K562 (cell line): ENCODE data around the gene DTNBP1. TPM values are rescaled to one million over a fixed set of nuclear protein-coding genes. Genes with fewer than 3 reads are reported as not detected.
A peak's percentile ranks its signal among the peaks of the same experiment; 100 is the strongest.

ENCODE experiments used
- AFF1 ChIP-seq, 2 experiments: fragments of 450-650 bp; IDR thresholded peaks; 2 replicates each; pipeline ENCODE4 v1.6.1; 2018; ENCODE audit warnings: mild to moderate bottlenecking in 2 of 2, low read depth in 1 of 2; ENCODE audit not compliant: partially characterized antibody in 2 of 2
- ASH1L ChIP-seq: fragments of 450-650 bp; IDR thresholded peaks from 2 replicates; pipeline ENCODE4 v1.6.1; 2018; ENCODE audit warnings: borderline replicate concordance, mild to moderate bottlenecking, low read depth; ENCODE audit not compliant: partially characterized antibody
- ATF4 ChIP-seq: fragments of 450-650 bp; formaldehyde crosslinking; IDR thresholded peaks from 2 replicates; pipeline ENCODE4 v1.4.0; 2022; ENCODE audit warnings: mild to moderate bottlenecking, moderate library complexity
- BRCA1 ChIP-seq, 2 experiments: fragments of 450-650 bp in 1 of 2; sonication (generic) in 1 of 2; formaldehyde crosslinking in 1 of 2; IDR thresholded peaks; 2 replicates each; pipeline versions ENCODE4 v1.5.0 to v1.6.1; 2017 to 2020; ENCODE audit warnings: mild to moderate bottlenecking in 1 of 2, missing genetic modification reagents in 1 of 2
- CBX3 ChIP-seq, 2 experiments: IDR thresholded peaks; 1 replicate in 1 of 2; 2 replicates in 1 of 2; pipeline ENCODE4 v1.6.1; 2012; ENCODE audit warnings: inconsistent platforms in 2 of 2, low read length in 2 of 2, borderline replicate concordance in 1 of 2, control low read depth in 1 of 2
- E2F3 ChIP-seq: fragments of 250-450 bp; sonication (Bioruptor Pico); IDR thresholded peaks from 2 replicates; pipeline ENCODE4 v1.4.0; 2020; ENCODE audit warnings: mild to moderate bottlenecking
- EP400 ChIP-seq: fragments of 450-650 bp; IDR thresholded peaks from 2 replicates; pipeline ENCODE4 v1.6.1; 2017; ENCODE audit warnings: antibody characterized with exemption, mild to moderate bottlenecking, moderate library complexity
- HES1 ChIP-seq: fragments of 450-650 bp; IDR thresholded peaks from 2 replicates; pipeline ENCODE4 v1.6.1; 2016; ENCODE audit warnings: low read depth, mild to moderate bottlenecking, moderate library complexity
- JUN ChIP-seq, 2 experiments: sonication (generic) in 1 of 2; formaldehyde crosslinking in 1 of 2; IDR thresholded peaks; 2 replicates each; pipeline versions ENCODE4 v1.6.1 to v1.8.0; 2012 to 2022; ENCODE audit warnings: borderline replicate concordance in 2 of 2, mild to moderate bottlenecking in 2 of 2, improper control_type of control experiment in 1 of 2, low read depth in 1 of 2, low read length in 1 of 2, missing genetic modification reagents in 1 of 2
- KDM5B ChIP-seq: fragments of 200-600 bp; sonication (generic); IDR thresholded peaks from 2 replicates; pipeline ENCODE4 v1.6.1; 2012; ENCODE audit warnings: low read depth, mild to moderate bottlenecking, moderate library complexity, low read length, control low read depth, inconsistent platforms; ENCODE audit not compliant: insufficient replicate concordance
- MAZ ChIP-seq, 2 experiments: fragments of 450-650 bp in 1 of 2; sonication (generic) in 1 of 2; formaldehyde crosslinking; IDR thresholded peaks in 1 of 2; conservative IDR thresholded peaks in 1 of 2; 2 replicates each; pipeline versions ENCODE4 v1.4.0 to v1.5.0; 2020; ENCODE audit warnings: mild to moderate bottlenecking in 1 of 2, missing genetic modification reagents in 1 of 2
- MYC ChIP-seq, 2 experiments: fragments of 250-450 bp in 1 of 2; sonication (Bioruptor Pico) in 1 of 2; IDR thresholded peaks; 2 replicates each; pipeline versions ENCODE4 v1.5.1 to v1.6.1; 2012 to 2021; ENCODE audit warnings: low read depth in 2 of 2, borderline replicate concordance in 1 of 2, improper control_type of control experiment in 1 of 2, low read length in 1 of 2, mild to moderate bottlenecking in 1 of 2, moderate library complexity in 1 of 2
- NCOA1 ChIP-seq: fragments of 450-650 bp; IDR thresholded peaks from 2 replicates; pipeline ENCODE4 v1.6.1; 2016; ENCODE audit warnings: low read depth
- TEAD4 ChIP-seq, 2 experiments: sonication (generic) in 1 of 2; formaldehyde crosslinking in 1 of 2; IDR thresholded peaks; 2 replicates each; pipeline versions ENCODE4 v1.6.1 to v1.8.0; 2012 to 2022; ENCODE audit warnings: borderline replicate concordance in 1 of 2, inconsistent platforms in 1 of 2, low read length in 1 of 2, mild to moderate bottlenecking in 1 of 2, missing genetic modification reagents in 1 of 2
- ZNF639 ChIP-seq, 2 experiments: fragments of 200-800 bp in 1 of 2; sonication (Bioruptor generic) in 1 of 2; sonication (generic) in 1 of 2; formaldehyde crosslinking in 1 of 2; IDR thresholded peaks in 1 of 2; conservative IDR thresholded peaks in 1 of 2; 2 replicates each; pipeline versions ENCODE4 v1.5.0 to v1.6.1; 2016 to 2020; ENCODE audit warnings: missing compliant biosample characterization in 1 of 2, missing genetic modification characterization in 1 of 2, missing genetic modification reagents in 1 of 2
- ZSCAN29 ChIP-seq: fragments of 450-650 bp; IDR thresholded peaks from 2 replicates; pipeline ENCODE4 v1.6.1; 2017
- polyA plus RNA-seq, 8 experiments: library from polyadenylated mRNA; depleted of rRNA in 4 of 8; stranded (reverse) in 5 of 8; unstranded in 3 of 8; fragments of >200 nt; fragmentation: Nextera tagmentation in 2 of 8; fragmentation: Illumina TruSeq in 1 of 8; extraction: Ambion mirVana in 2 of 8; extraction: Trizol in 1 of 8; gene quantifications; 2 replicates each; pipeline versions ENCODE4 v1.2.1 to v1.2.3, GENCODE V29; 2011 to 2014; ENCODE audit warnings: inconsistent platforms in 1 of 8, missing spikeins in 1 of 8
- total RNA-seq, 7 experiments: library from RNA; depleted of rRNA in 6 of 7; stranded (reverse); fragments of >200 nt in 6 of 7; fragmentation: Illumina TruSeq in 2 of 7; extraction: Trizol in 2 of 7; gene quantifications; 2 replicates each; pipeline versions ENCODE4 v1.2.1 to v1.2.3, GENCODE V29; 2011 to 2021; ENCODE audit warnings: low replicate concordance in 1 of 7

Gene DTNBP1
- total and polyA plus RNA-seq, 9 of the 15 experiments (the other 6 are each of a cell fraction or from before 2014, with no cell fraction given) = 16.7 to 54.5 (median 21.4) TPM

- TF ChIP-seq AFF1 (IDR thresholded peaks at IDR 0.05; ENCODE audit: low read depth in 1 of 2, partially characterized antibody in 2 of 2) = peak; percentile 51 to 65
- no peak for TF ChIP-seq ASH1L
- TF ChIP-seq KDM5B = peak; percentile 77
- TF ChIP-seq ZNF639 (CRISPR knock-in tag; conservative IDR thresholded peaks at IDR 0.05 in 1 of 2, IDR thresholded peaks at IDR 0.05 in 1 of 2) = peak in 1 of 2 experiments; percentile 82; a peak in 2 of 4 replicates
- TF ChIP-seq CBX3 (IDR thresholded peaks at IDR 0.05; ENCODE audit: borderline replicate concordance in 1 of 2, low read length in 2 of 2) = peak in 1 of 2 experiments; percentile 93; a peak in 2 of 3 replicates
- 0 out of 2 replicates have a peak, but pooled peaks have one; percentile 24 for TF ChIP-seq HES1
- peak; percentile 64; the same call in 1 of the 2 replicates for TF ChIP-seq TEAD4 (IDR thresholded peaks at IDR 0.05; ENCODE audit: low read length)
- TF ChIP-seq TEAD4 (CRISPR knock-in tag; IDR thresholded peaks at IDR 0.05; ENCODE audit: borderline replicate concordance) = no peak
- TF ChIP-seq MAZ (CRISPR knock-in tag; conservative IDR thresholded peaks at IDR 0.05 in 1 of 2, IDR thresholded peaks at IDR 0.05 in 1 of 2) = peak; percentile 58 to 84; a peak in 3 of 4 replicates
- peak; percentile 78 for TF ChIP-seq MYC (IDR thresholded peaks at IDR 0.05; ENCODE audit: low read depth, low read length)
- TF ChIP-seq MYC (CRISPR knock-in tag; IDR thresholded peaks at IDR 0.05; ENCODE audit: borderline replicate concordance, low read depth) = no peak
- TF ChIP-seq ZSCAN29 = no peak
- TF ChIP-seq NCOA1 = peak; percentile 43; the same call in 1 of the 2 replicates
- no peak for TF ChIP-seq BRCA1 (IDR thresholded peaks at IDR 0.05)
- TF ChIP-seq BRCA1 (CRISPR knock-in tag; IDR thresholded peaks at IDR 0.05) = no peak
- TF ChIP-seq ATF4 (CRISPR knock-in tag) = no peak; the same call in 1 of the 2 replicates
- peak; percentile 62; the same call in 1 of the 2 replicates for TF ChIP-seq EP400
- no peak for TF ChIP-seq E2F3
- TF ChIP-seq JUN (IDR thresholded peaks at IDR 0.05; ENCODE audit: borderline replicate concordance, low read depth, low read length) = 0 out of 2 replicates have a peak, but pooled peaks have one; percentile 50
- no peak for TF ChIP-seq JUN (CRISPR knock-in tag; IDR thresholded peaks at IDR 0.05; ENCODE audit: borderline replicate concordance)
Measured at GRCh38 chr6:15621203-15622044, 41.4 kb downstream of the DTNBP1 start (continued).
